Fibroblast of peridontal ligament (primary cell): Measurements from ENCODE around the gene PLOD1.
"Not testable (repeated sequence)": the region's sequence is repeated elsewhere in the genome, so short reads cannot be mapped to it uniquely, and the experiment has no call there.

ENCODE experiments used
- DNase-seq: peaks from one replicate; pipeline ENCODE4 v3.0.0-alpha.2; 2010; ENCODE audit errors: extremely low read depth

PLOD1 gene

DNA sequence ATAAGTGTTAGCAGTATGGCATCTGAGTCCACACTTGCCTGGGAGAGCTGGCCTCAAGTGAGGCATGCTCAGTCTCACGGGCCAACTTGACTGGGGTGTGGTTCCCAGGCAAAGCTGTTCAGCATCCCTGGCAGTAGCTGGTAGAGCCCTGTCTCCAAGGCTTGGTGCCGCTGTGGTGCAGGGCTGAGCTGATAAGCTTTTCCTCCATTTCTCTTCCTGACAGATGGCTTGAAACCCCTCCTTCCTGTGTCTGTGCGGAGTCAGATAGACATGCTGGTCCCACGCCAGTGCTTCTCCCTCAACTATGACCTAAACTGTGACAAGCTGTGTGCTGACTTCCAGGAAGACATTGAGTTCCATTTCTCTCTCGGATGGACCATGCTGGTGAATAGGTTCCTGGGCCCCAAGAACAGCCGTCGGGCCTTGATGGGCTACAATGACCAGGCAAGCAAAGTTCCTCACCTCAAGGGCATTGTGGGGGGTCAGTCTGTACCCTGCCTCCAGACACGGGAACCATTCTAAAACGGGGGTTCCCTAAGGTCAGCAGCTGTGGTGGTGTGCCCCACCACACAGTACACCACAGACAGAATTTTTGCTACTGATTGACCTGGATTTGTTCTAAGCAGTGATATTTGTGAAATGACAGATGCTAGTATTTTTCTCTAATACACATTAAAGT is 71.1 kb downstream of the PLOD1 start:
- no peak for DNase-seq

DNA sequence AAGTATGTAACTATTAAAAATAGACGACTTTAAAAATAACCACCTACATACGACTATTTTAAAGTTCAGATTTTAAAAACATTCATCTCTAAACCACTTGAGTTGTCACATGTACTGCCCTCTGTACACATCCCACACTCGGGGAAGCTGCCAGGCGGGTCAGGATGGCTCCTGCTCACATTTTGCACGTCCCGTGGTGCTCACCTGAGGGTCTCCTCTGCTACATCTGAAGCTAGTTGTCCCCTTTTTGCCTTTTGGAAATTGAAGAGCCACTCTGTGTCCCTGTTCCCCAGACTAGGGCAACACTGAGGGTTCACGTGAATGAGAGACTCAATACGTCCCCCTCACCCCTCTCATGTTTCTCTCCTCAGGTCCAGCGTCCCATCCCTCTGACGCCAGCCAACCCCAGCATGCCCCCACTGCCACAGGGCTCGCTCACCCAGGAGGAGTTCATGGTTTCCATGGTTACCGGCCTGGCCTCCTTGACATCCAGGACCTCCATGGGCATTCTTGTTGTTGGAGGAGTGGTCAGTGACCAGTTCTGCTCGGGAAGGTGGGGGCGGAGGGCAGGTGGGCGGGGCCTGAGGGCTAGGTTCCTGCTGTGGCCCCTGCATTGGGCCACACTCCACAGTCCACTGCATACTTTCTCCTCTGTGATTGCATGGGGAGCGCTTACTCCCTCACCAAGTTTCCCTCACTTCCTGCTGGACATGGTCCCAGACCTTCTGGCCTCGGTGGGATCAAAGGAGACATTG is 71.8 kb downstream of the PLOD1 start:
- no peak for DNase-seq

DNA sequence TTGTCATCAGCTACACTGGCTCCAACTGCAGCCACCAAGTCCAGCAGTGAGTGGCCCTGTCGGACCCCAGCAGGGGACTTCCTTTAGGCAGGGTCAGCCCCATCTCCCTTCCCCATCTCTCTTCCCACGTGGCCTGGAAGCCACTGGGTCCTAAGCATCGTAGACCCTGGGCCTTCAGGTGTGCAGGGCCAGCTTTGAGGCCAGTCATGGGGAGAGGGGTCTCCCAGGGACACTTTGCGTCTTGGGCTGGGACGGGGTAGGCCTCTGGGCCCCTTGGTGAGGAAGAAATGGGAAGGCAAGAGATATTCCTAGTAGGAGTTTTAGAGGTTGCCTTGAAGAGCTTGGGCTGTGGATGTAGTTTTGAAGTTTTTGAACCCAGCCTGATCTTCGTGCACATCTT is 72.7 kb downstream of the PLOD1 start:
- no peak for DNase-seq

DNA sequence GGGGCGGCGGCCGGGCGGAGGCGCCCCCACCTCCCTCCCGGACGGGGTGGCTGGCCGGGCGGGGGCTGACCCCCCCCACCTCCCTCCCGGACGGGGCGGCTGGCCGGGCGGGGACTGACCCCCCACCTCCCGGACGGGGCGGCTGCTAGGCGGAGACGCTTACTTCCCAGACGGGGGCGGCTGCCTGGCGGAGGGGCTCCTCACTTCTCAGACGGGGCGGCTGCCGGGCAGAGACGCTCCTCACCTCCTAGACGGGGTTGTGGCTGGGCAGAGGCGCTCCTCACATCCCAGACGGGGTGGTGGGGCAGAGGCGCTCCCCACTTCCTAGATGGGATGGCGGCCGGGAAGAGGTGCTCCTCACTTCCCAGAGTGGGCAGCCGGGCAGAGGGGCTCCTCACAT is 73.8 kb downstream of the PLOD1 start:
- DNase-seq: not testable (repeated sequence)

DNA sequence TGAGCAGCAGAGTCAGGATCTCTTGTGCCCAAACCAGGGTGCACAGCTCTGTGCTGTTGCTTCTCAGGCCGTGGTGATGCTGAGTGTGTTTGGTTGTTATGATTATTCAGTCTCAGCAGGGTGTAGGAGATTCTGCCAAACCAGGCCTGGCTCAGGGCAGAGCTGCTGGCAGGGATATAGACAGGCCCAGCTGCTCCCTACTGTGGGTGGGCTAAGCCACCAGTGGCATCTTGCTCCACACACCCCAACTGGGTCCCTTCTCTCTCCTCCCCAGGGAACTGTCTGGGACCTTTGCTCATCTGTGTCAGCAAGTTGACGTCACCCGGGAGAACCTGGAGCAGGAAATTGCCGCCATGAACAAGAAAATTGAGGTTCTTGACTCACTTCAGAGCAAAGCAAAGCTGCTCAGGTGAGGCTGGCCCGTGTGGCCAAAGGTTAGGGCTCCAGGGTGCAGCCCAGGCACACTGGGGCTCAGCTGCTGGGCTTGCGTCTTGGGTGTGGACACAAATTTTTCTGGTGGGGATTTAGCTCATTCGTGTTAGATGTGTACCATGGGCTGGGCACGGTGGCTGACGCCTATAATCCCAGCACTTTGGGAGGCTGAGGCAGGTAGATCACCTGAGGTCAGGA is 74.9 kb downstream of the PLOD1 start:
- DNase-seq: no peak

DNA sequence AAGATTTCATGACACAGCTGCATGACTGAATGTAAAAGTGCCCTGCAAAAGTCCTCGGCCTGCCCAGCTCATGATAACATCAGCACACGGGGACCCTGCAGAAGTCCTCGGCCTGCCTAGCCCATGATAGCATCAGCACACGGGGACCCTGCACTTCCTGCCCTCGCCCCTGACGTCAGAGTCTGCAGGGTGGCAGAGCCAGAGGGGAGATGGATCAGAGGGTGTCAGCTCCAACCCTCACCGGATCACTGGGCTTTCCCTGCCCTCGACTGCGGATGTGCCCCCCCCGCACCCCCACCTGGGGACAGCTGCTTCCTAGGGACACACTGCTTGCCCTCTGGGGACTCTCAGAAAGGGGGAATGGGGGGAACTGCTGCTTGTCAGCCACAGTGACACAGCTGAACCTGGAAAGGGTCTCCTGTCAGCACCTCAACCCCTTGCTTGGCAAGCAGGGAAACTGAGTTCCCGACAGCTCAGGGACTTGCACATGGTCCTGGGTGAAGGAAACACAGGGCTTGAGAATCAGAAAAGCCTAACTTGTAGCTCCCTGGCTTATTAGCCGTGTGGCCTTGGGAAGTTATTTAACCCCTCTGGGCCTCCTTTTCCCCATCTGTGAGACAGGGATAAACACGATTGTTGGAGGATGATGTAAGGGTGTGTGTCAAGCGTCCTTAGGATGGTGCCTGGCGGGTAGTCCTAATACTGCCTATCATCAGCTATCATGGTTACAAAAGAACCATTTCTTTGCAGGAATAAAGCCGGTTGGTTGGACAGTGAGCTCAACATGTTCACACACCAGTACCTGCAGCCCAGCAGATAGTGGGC is 76.4 kb downstream of the PLOD1 start:
- no peak for DNase-seq

DNA sequence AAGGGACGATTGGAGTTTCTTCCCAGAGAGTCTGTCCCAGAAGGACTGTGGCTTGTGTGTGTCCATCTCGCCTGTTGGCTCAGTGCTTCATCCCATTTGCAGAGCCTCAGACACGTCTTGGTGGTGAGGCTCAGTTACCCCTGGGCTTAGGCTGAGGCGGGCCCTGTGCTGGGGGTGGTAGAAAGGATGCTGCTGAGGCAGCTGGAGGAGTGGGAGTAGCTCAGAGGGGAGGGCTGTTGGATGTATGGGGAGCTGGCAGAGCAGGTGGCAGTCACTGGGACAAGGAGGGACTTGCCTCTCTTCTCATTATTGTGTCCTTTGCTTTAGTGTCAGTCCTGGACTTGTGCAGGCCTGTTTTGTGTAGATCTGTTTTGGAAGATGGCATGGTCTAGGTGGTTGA is 77.5 kb downstream of the PLOD1 start:
- no peak for DNase-seq

DNA sequence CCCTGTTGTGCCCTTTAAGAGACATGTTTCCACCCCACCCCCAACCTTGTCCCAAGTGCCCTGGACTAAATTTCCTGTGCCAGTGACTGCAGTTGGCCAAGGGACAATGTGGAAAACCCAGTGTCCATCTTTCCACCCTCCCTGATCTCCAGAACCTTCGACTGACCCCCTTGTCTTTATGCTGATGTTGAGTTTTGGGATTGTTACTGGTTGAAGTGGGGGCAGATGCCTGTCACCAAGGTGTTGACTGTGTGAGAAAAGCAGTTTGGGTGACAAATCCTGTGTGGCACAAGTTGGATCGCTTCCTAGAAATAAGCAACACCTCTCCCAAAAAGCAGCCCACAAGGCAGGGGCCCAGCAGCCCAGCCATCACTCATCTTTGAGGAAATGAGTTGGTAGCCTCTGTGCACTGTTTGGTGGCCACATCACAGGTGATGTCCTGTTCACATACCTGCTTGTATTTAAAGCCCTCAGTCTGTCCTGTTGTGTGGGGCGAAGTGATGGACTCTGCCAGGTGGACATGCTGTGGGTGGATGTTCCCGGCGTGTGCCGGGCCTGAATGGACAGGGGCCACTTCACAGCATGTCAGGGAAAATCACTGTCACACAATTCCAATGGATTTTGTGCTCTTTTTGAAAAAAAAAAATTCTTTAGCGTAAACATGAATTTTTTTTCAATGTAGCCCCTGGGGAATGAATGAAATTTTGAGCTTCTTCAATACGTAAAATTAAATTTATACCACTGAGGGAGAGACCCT is 78.2 kb downstream of the PLOD1 start:
- DNase-seq: no peak

DNA sequence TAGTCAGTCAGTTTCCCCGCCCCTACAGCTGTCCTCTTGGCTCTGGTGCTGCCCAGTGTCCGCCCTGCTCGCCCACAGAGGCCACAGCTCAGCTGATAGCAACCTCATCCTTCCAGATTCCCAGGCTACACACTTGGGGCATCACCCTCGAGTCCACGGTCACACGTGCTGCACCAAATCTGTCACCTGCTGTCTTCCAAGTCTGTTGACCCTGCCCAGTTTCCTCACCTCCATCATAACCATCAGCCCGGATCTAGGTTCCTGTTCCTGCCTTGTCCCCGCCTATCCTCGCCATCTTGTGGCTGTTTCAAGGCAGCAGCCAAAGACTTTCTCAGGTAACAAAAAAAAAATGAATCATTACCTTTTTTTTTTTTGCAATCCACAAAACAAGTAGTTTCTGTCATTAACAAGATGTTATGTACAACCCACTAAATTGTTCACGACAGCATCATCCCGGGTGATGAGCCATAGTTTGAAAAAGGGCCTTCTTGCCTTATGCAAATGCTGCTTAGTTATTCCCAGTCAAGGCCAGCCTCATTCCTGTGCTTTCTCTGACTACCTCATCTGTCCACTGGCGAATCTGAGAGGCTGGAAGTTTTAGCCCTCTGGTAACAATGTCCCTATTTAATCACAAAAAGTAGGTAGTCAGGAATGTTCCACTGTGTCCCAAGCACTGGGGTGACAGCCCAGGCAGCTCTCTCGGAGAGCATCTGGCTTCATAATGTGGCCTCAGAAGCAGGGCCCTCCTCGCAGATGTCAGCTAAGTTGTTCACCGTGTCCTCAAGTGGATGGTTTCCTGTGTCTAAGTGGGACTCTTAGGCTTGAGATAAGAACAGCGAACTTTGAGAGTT is 79.8 kb downstream of the PLOD1 start:
- no peak for DNase-seq

DNA sequence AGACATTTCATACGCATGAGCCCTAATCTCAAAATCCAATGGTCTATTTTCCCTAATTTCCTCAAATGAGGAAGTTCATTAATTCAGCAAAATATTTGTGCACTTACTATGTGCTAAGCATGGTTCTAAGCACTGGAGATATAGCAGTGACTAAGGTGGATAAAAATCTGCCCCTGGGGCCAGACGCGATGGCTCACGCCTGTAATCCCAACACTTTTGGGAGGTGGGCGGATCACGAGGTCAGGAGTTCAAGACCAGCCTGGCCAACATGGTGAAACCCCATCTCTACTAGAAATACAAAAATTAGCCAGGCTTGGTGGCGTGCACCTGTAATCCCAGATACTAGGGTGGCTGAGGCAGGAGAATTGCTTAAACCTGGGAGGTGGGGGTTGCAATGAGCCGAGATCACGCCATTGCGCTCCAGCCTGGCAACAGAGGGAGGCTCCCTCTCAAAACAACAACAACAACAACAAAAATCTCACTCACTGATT is 80.5 kb downstream of the PLOD1 start:
- no peak for DNase-seq

DNA sequence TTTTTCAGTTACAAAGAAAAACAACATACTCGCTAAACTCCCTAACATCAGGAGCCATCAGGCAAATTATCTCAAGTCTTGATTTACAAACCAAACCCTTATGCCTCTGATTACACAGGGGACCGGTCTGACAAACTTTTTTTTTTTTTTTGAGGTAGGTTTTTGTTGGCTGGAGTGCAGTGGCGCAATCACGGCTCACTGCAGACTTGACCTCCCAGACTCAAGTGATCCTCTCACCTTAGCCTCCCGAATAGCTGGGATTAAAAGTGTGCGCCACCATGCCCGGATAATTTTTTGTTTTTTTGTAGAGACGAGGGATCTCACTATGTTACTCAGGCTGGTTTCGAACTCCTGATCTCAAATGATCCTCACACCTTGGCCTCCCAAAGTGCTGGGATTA is 81.0 kb downstream of the PLOD1 start:
- no peak for DNase-seq

DNA sequence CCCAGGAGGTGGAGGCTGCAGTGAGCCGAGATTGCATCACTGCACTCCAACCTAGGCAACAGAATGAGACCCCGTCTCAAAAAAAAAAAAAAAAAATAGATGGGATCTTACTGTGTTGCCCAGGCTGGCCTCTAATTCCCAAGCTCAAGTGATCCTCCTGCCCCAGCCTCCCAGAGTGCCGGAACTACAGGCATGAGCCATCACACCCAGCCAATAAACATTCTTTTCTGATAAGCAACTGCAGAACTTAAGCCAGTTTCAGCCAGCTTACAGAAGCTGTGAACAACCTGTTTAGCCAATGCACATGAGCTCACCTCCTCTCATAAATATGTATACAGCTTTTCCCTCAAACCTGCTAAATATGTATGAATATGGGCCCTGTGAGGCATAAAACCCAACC is 81.7 kb downstream of the PLOD1 start:
- no peak for DNase-seq

DNA sequence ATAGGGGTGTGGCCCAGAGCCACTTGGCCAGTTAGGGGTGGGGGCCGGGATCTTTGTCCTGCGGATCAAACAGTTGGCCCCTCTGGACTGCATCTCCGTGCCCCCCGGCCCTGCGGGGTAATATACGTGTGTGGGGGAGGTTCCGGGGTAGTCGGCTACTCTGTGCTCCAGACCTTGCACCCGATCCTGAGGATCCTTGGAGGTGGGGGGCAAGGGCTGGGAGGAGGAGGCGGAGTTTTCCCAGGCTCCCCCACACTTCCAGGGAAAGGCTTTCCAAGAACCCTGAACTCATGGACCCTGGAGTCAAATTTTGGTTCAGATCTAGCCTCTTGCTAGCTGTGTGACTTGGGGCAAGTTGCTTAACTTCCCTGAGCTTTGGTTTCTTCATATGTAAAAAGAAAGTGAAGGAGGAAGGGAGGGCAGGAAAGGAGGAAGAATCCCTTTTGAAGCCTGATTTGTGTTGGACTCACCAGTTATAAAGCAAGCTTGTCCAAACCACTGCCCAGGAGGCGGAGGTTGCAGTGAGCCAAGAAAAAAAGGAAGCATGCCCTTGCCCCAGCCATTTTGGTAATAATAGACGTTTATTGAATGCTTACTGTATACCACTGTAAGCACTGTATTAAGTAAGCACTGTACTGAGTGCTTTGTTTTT is 85.5 kb downstream of the PLOD1 start:
- peak; percentile 27 for DNase-seq

DNA sequence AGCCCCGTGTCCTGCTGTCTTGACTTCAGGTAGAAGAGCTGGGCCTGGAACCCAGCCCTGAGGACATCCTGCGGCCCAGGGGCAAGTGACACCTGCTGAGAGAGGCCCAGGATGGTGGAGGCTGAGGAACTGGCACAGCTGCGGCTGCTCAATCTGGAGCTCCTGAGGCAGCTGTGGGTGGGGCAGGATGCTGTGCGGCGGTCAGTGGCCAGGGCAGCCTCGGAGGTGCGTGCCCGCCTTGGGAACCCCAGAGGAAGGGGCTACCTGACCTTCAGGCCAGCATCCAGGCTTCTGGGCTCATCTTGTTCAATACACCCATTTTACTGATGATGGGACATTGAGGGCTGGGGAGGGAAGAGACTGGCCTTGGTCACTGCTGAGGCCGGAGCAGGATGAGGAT is 87.1 kb downstream of the PLOD1 start:
- no peak for DNase-seq

DNA sequence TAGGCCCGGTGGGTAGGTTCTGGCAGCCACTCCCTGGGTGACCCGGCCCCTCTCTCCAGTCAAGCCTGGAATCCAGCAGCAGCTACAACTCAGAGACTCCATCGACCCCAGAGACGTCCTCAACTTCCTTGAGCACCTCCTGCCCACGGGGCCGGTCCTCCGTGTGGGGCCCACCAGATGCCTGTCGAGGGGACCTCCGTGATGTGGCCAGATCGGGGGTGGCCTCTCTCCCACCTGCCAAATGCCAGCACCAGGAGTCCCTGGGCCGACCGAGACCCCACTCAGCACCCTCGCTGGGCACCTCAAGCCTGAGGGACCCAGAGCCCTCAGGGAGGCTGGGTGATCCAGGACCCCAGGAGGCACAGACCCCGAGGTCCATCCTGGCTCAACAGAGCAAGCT is 87.5 kb downstream of the PLOD1 start:
- DNase-seq: no peak
